GM12878 (cell line): ENCODE results near the gene SPRR3. TPM values are rescaled to one million over a fixed set of nuclear protein-coding genes. Genes with fewer than 3 reads are reported as not detected.

ENCODE experiments used
- ATAC-seq: fragments of 200-7000 bp; cut with Tn5 transposase; 3 replicates; pipeline ENCODE4 v1.9.1; 2020; ENCODE audit warnings: mild to moderate bottlenecking, moderate library complexity
- BruUV-seq: library from RNA; stranded (reverse); fragments of 400-500 nt; replicated peaks from 2 replicates; lab custom pipeline; 2021; lab: Mats Ljungman, UMichigan
- CTCF ChIA-PET: fragments of 300-600 bp; sonication (Branson Sonifier 250); formaldehyde crosslinking; extraction: SDS; loops from one replicate; lab custom pipeline; 2021; ENCODE audit warnings: inconsistent platforms; lab: Yijun Ruan, JAX
- POLR2A ChIA-PET: fragments of 350-600 bp; formaldehyde crosslinking; extraction: SDS; loops from one replicate; lab custom pipeline; 2021; ENCODE audit warnings: inconsistent platforms; lab: Charles Lee
- RAD21 ChIA-PET: fragments of 300-600 bp; sonication (Branson Sonifier 250); formaldehyde crosslinking; loops from one replicate; lab custom pipeline; 2023; ENCODE audit warnings: antibody characterized with exemption; ENCODE audit not compliant: unreplicated experiment; lab: Charles Lee
- SMC1A ChIA-PET: fragments of 300-600 bp; sonication (Branson Sonifier 250); formaldehyde crosslinking; loops from one replicate; lab custom pipeline; 2023; ENCODE audit not compliant: unreplicated experiment, uncharacterized antibody; lab: Charles Lee
- DNase-seq: peaks from one replicate; pipeline ENCODE4 v3.0.0-alpha.2; 2011; ENCODE audit warnings: low read depth, low spot score
- FAIRE-seq: peaks from 3 replicates; lab custom pipeline; 2011; peaks lifted over from hg19 to GRCh38; lab: Jason Lieb, UNC
- H2AFZ ChIP-seq: 2 replicates; pipeline ENCODE4 v1.6.0; 2011; ENCODE audit warnings: low read depth, low read length, control low read depth; ENCODE audit not compliant: control insufficient read depth
- H3K27ac ChIP-seq: 2 replicates; pipeline ENCODE4 v1.5.1; 2011; ENCODE audit warnings: control low read depth; ENCODE audit not compliant: control insufficient read depth, insufficient read depth
- H3K27me3 ChIP-seq, 2 experiments: replicated peaks in 1 of 2; 2 replicates each; pipeline versions ENCODE4 v1.6.0 to v1.6.1; 2011; ENCODE audit warnings: low read length in 1 of 2; ENCODE audit not compliant: control insufficient read depth in 2 of 2, insufficient read depth in 2 of 2
- H3K36me3 ChIP-seq, 2 experiments: 2 replicates each; pipeline ENCODE4 v1.5.1; 2011; ENCODE audit warnings: low read length in 1 of 2; ENCODE audit not compliant: control insufficient read depth in 2 of 2, insufficient read depth in 2 of 2
- H3K4me1 ChIP-seq: 2 replicates; pipeline ENCODE4 v1.6.1; 2011; ENCODE audit warnings: mild to moderate bottlenecking, low read length, moderate library complexity, mixed read lengths; ENCODE audit not compliant: control insufficient read depth, insufficient read depth
- H3K4me2 ChIP-seq: 2 replicates; pipeline ENCODE4 v1.6.0; 2011; ENCODE audit warnings: control low read depth; ENCODE audit not compliant: control insufficient read depth, insufficient read depth
- H3K4me3 ChIP-seq: fragments of 200-600 bp; sonication (generic); 2 replicates; pipeline ENCODE4 v1.5.1; 2016
- H3K79me2 ChIP-seq: 2 replicates; pipeline ENCODE4 v1.6.0; 2011; ENCODE audit warnings: low read length; ENCODE audit not compliant: control insufficient read depth, insufficient read depth
- H3K9ac ChIP-seq: 2 replicates; pipeline ENCODE4 v1.8.0; 2011; ENCODE audit warnings: low read length, control low read depth, mixed read lengths; ENCODE audit not compliant: control insufficient read depth, insufficient read depth
- H3K9me3 ChIP-seq: replicated peaks from 3 replicates; pipeline ENCODE4 v1.5.1; 2011; ENCODE audit warnings: mild to moderate bottlenecking, low read length; ENCODE audit not compliant: control insufficient read depth, insufficient read depth
- H4K20me1 ChIP-seq: 2 replicates; pipeline ENCODE4 v1.6.0; 2011; ENCODE audit not compliant: control insufficient read depth, insufficient read depth
- BRCA1 ChIP-seq: IDR thresholded peaks from 2 replicates; pipeline ENCODE4 v1.6.1; 2011; ENCODE audit warnings: low read depth, low read length, improper control_type of control experiment
- CEBPB ChIP-seq, 2 experiments: fragments of 150-350 bp in 1 of 2; IDR thresholded peaks; 2 replicates each; pipeline ENCODE4 v1.6.1; 2012 to 2014; ENCODE audit warnings: low read depth in 2 of 2, low read length in 2 of 2, borderline replicate concordance in 1 of 2, inconsistent platforms in 1 of 2
- JUND ChIP-seq: IDR thresholded peaks from 2 replicates; pipeline ENCODE4 v1.6.1; 2012; ENCODE audit warnings: low read depth, mild to moderate bottlenecking, low read length, improper control_type of control experiment, moderate library complexity
- LARP7 ChIP-seq: fragments of 450-650 bp; IDR thresholded peaks from 2 replicates; pipeline ENCODE4 v1.6.1; 2017; ENCODE audit warnings: mild to moderate bottlenecking
- MTA3 ChIP-seq: IDR thresholded peaks from 2 replicates; pipeline ENCODE4 v1.6.1; 2012; ENCODE audit warnings: low read length, inconsistent platforms, borderline replicate concordance
- MYB ChIP-seq: fragments of 150-350 bp; IDR thresholded peaks from 2 replicates; pipeline ENCODE4 v1.6.1; 2014; ENCODE audit warnings: mild to moderate bottlenecking, low read depth, low read length, borderline replicate concordance
- NKRF ChIP-seq: fragments of 450-650 bp; conservative IDR thresholded peaks from 2 replicates; pipeline ENCODE4 v1.6.1; 2017; ENCODE audit warnings: mild to moderate bottlenecking, moderate library complexity
- RELB ChIP-seq: fragments of 450-650 bp; IDR thresholded peaks from 2 replicates; pipeline ENCODE4 v1.6.1; 2017; ENCODE audit warnings: low read depth, mild to moderate bottlenecking, moderate library complexity
- SUPT20H ChIP-seq: IDR thresholded peaks from 2 replicates; pipeline ENCODE4 v1.6.1; 2011; ENCODE audit warnings: low read depth, mild to moderate bottlenecking, low read length, moderate library complexity, borderline replicate concordance; ENCODE audit not compliant: control insufficient read depth
- YY1 ChIP-seq: IDR thresholded peaks from 2 replicates; pipeline ENCODE4 v1.6.1; 2011; ENCODE audit warnings: low read depth, mild to moderate bottlenecking, low read length
- ZNF274 ChIP-seq: IDR thresholded peaks from one replicate; pipeline ENCODE4 v1.8.0; 2011; ENCODE audit not compliant: insufficient read length, insufficient read depth
- WGBS: methylation state at CpG from one replicate; pipeline ENCODE4 v1.1.6; 2016; ENCODE audit warnings: low lambda C conversion rate; ENCODE audit not compliant: insufficient replicate concordance, insufficient coverage; ENCODE audit errors: missing lambda C conversion rate; 5-methylcytosine and 5-hydroxymethylcytosine counted together
- in situ Hi-C: fragments of 300-500 bp; cut with MboI; formaldehyde crosslinking; loops from 9 replicates; pipeline ENCODE4 v1.14.3; 2018; ENCODE audit warnings: mixed read lengths
- intact Hi-C: fragments of 100-400 bp; cut with micrococcal nuclease; formaldehyde crosslinking; loops from one replicate; pipeline ENCODE4 v1.14.2; 2022; ENCODE audit not compliant: unreplicated experiment
- polyA plus RNA-seq, 11 experiments: library from polyadenylated mRNA; depleted of rRNA in 4 of 11; unstranded in 6 of 11; stranded (reverse) in 5 of 11; fragments of >200 nt; fragmentation: Nextera tagmentation in 4 of 11; fragmentation: Illumina TruSeq in 1 of 11; extraction: Ambion mirVana in 4 of 11; extraction: Trizol in 1 of 11; gene quantifications; 1 replicate in 1 of 11; 2 replicates in 10 of 11; pipeline versions ENCODE4 v1.2.1 to v1.2.3, GENCODE V29; 2011 to 2016; ENCODE audit warnings: inconsistent platforms in 2 of 11, missing spikeins in 2 of 11, low read depth in 1 of 11
- total RNA-seq, 4 experiments: library from RNA; depleted of rRNA in 3 of 4; stranded (reverse); fragments of >200 nt in 3 of 4; fragmentation: Illumina TruSeq in 1 of 4; extraction: Trizol in 1 of 4; gene quantifications; 2 replicates each; pipeline versions ENCODE4 v1.2.1 to v1.2.3, GENCODE V29; 2013 to 2021

SPRR3 gene
- total and polyA plus RNA-seq, 10 of the 15 experiments (the other 5 are each of a cell fraction or from before 2014, with no cell fraction given), result not detected

- H3K27ac ChIP-seq, result no peak overlapping the region
- H4K20me1 ChIP-seq, result no peaks in the 10 kb centered on the region
- 0% methylated on average over 1 of the region's 1 CpG for WGBS
- no TSS peak for BruUV-seq
- RAD21 ChIA-PET, result no interaction called here
- SMC1A ChIA-PET, result no interaction called here
- FAIRE-seq, result no peak
- CTCF ChIA-PET, result no interaction called here
- no peak overlapping the region for H3K9ac ChIP-seq
- intact Hi-C loops (no loop called here), in situ Hi-C loops (no loop called here)
- H3K9me3 ChIP-seq, result no peaks in the 10 kb centered on the region
- ATAC-seq, result no peak
- H3K36me3 ChIP-seq, result no peaks in the 10 kb centered on the region
- no peak overlapping the region for H3K4me2 ChIP-seq
- no peak overlapping the region for H3K4me3 ChIP-seq
- no peak overlapping the region for H2AFZ ChIP-seq
- TF ChIP-seq JUND, result no peak
- TF ChIP-seq ZNF274, result no peak
- TF ChIP-seq RELB, result no peak
- no peak for TF ChIP-seq NKRF
- TF ChIP-seq MTA3, result no peak
- no peak for TF ChIP-seq CEBPB (IDR thresholded peaks at IDR 0.05; ENCODE audit: borderline replicate concordance in 1 of 2, low read depth in 2 of 2, low read length in 2 of 2)
- no peak for TF ChIP-seq LARP7
- TF ChIP-seq SUPT20H, result no peak
- no peak for TF ChIP-seq YY1
- no peak for TF ChIP-seq BRCA1
- no peak for TF ChIP-seq MYB
- no peak for DNase-seq
- H3K79me2 ChIP-seq, result no peaks in the 10 kb centered on the region
- POLR2A ChIA-PET, result no interaction called here
- H3K4me1 ChIP-seq, result no peaks in the 10 kb centered on the region
- no peaks in the 10 kb centered on the region; a peak in 1 of 4 replicates for H3K27me3 ChIP-seq
These were observed 5.7 kb upstream of the SPRR3 start for GRCh38 chr1:152995842-152996241.
